Measurements from ENCODE around the gene HOATZ.

The HOATZ gene

DNA sequence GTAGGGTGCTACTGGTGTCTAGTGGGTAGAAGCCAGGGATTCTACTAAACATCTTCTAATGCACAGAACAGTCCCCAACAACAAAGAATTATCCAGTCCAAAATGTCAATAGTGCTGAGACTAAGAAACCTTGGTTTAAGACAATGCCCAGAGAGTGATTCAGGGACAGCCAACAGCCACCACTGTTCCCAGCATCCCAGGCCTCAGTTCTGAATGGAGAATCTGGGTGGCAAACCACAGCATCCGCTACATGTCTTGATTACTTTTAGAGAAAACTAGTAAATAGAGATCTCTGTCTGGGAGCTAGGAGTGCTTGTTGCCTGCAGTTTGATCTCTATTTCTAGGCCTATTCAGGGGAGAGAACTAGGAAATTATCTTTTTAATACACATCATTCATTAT is 66.8 kb downstream of the HOATZ start:
- DNase-seq (ENCODE audit: low spot score), result no peak

DNA sequence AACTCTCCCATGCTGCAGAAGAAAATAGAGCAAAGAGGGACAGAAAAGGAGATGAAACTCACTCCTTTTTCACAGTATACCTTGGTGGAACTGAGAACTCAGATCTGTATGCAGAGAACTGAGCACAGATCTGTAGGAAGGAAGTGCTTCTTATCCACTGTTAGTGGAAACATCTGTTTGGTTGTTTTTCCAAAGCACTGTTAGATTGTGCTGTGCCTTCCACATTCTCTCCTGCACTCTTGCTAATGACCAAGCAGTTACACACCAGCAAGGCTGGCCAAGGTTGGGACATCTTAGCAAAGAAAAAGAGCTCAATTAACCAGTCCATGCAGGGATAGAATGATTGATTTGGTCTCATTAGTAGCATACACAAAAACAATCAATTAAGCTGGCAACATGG is 67.6 kb downstream of the HOATZ start:
- no peak for DNase-seq (ENCODE audit: low spot score)

GRCh38 chr11:111582881-111583280 is 68.3 kb downstream of the HOATZ start:
- DNase-seq (ENCODE audit: low spot score), result no peak

DNA sequence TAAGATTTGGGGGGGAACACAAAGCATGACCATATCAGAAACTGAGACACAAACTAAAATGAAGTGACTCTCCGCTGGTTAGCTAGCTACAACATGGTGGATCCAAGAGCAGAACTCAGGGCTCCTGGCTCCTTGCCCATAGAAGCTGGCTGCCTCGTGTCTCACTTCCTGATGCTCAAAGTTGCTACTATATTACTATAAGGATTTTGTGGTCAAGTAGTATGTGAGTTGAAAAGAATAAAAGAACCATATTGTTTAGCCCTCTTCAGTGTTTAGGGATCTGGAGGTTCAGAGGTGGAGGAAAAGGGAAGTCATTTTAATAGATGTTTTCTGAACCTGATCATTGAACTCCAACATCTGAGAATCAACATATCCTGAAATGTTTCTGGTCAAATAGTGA is 70.8 kb downstream of the HOATZ start:
- no peak for DNase-seq (ENCODE audit: low spot score)

DNA sequence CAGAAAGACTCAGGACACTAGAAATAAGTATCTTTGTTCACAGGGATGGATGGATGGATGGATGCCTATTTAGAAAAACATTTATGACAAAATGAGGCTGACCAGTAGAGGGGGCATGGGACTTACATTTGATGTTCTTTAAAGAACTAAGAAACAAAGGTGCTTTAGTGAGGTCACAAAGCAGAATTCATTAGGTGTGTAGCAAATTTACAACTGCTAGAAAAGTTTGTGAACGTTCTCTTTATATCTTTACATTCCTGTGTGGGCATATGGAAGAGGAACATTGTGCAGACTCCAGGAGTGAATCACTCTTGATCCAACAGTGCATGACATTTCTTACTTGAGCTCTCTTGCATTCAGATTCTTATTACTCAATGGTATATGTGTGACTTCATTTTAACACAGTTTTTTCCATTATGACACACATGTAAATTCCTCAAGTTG is 71.8 kb downstream of the HOATZ start:
- peak; percentile 47 for DNase-seq (ENCODE audit: low spot score)

Measured in globus pallidus (tissue), 1 donor.